Effector memory CD4-positive, alpha-beta T cell (primary cell): ENCODE results near the gene RAP1GAP.
A peak's percentile ranks its signal among the peaks of the same experiment; 100 is the strongest.

ENCODE experiments used
- DNase-seq, 3 donors: peaks; one replicate each; pipeline ENCODE4 v3.0.0-alpha.2; 2020
- H3K27ac ChIP-seq: 2 replicates; pipeline ENCODE4 v1.7.0; 2013; ENCODE audit warnings: mild to moderate bottlenecking, low read length, moderate library complexity; ENCODE audit not compliant: insufficient read depth, poor library complexity, severe bottlenecking
- H3K27me3 ChIP-seq: replicated peaks from 2 replicates; pipeline ENCODE4 v1.7.0; 2013; ENCODE audit warnings: mild to moderate bottlenecking, low read length; ENCODE audit not compliant: insufficient read depth, control insufficient read depth, poor library complexity, severe bottlenecking
- H3K36me3 ChIP-seq: 2 replicates; pipeline ENCODE4 v1.7.0; 2013; ENCODE audit warnings: mild to moderate bottlenecking, low read length, moderate library complexity; ENCODE audit not compliant: control insufficient read depth, insufficient read depth
- H3K4me1 ChIP-seq: 2 replicates; pipeline ENCODE4 v1.7.0; 2013; ENCODE audit warnings: low read length, mild to moderate bottlenecking; ENCODE audit not compliant: control insufficient read depth, insufficient read depth, poor library complexity, severe bottlenecking
- H3K4me3 ChIP-seq: 2 replicates; pipeline ENCODE4 v1.7.0; 2013; ENCODE audit warnings: low read length, low read depth, mild to moderate bottlenecking; ENCODE audit not compliant: insufficient read depth, poor library complexity, severe bottlenecking
- H3K9me3 ChIP-seq: 2 replicates; pipeline ENCODE4 v1.7.0; 2013; ENCODE audit warnings: mild to moderate bottlenecking, low read length, moderate library complexity; ENCODE audit not compliant: control insufficient read depth
- total RNA-seq, 3 donors: gene quantifications; one replicate each; lab custom pipeline; 2026; lab: John Stamatoyannopoulos, UW

Gene RAP1GAP
- total RNA-seq, result 0.17 to 0.77 (median 0.35) reads per million in 3 donors

DNA sequence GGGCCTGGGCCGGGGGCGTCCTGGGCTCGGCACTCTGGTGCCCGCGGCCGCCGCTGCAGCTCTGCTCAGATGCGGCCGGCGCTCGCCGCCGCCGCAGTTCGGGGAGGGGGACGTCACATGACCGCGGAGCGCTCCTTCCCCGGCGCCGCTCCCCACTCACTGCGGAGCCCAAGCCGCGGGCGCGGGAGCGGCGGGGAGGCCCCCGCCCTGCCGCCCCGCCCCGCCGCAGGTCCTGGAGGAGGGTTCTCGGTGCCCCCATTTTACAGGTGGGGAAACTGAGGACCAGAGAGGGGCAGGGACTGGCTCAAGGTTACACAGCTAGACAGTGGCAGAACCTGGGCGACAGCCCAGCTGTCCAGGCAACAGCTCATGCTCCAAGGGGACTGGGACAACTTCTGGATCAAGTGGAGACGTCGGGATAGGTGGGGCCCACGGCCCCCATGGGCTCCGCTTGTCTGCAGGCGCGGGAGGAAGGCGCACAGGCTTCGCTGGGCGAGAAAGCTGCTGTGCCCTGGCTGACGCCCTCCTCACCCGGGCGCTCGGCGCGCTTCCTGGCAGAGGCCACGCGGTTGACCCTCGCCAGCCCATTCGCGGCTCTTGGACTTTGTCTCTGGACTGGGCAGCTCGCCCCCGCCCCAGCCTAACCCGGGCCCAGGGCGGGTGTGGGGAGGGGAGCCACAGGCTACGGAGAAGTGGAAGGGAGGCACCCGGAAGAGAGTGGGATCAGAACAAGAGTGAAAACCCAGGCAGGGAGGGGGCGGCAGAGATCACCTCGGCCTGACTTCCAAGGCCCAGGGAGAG is at the start of gene RAP1GAP:
Gene RAP1GAP (minus strand): TSS at position 100 of the 801 bp plus-strand sequence. CDS start 49,325 bp downstream, outside the sequence.
- Histone ChIP-seq H3K4me3 (peak within 1 kb of the TSS; percentile 50), H3K4me1 (peaks cover 17% of the 10 kb centered on the region), H3K9me3 (no peaks in the 10 kb centered on the region), H3K27ac (no peak within 1 kb of the TSS), H3K36me3 (no peaks in the 10 kb centered on the region), H3K27me3 (peaks cover 18% of the 10 kb centered on the region)
- peak in 1 of 3 donors; percentile 17 for DNase-seq

DNA sequence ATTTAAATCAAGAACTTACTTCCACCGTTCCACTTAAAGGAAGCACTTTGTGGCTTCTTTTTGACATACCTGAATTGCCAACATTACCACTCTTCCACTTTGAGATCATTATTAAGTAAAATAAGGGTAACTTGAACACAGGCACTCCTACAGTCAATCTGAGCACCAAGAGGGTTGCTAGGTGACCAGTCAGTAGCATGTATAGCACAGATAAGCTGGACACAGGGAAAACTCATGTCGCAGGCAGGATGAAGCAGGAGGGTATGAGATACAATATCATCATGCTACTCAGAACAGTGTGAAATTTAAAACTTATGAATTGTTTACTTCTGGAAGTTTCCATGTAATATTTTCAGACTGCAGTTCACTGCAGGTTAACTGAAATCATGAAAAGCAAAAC is 47.0 kb upstream of the RAP1GAP start:
- H3K4me1 ChIP-seq, result no peaks in the 10 kb centered on the region
- DNase-seq, result no peak
- no peaks in the 10 kb centered on the region for H3K9me3 ChIP-seq
- H3K27ac ChIP-seq, result no peak overlapping the region
- H3K27me3 ChIP-seq, result no peaks in the 10 kb centered on the region
- H3K36me3 ChIP-seq, result peaks cover 63% of the 10 kb centered on the region
- H3K4me3 ChIP-seq, result no peak overlapping the region

- Histone ChIP-seq H3K4me1 (no peaks in the 10 kb centered on the region), H3K27ac (no peak overlapping the region), H3K27me3 (no peaks in the 10 kb centered on the region), H3K36me3 (peaks cover 37% of the 10 kb centered on the region), H3K9me3 (no peaks in the 10 kb centered on the region), H3K4me3 (no peak overlapping the region)
- no peak for DNase-seq
Observed at GRCh38 chr1:21707891-21708290, 38.7 kb upstream of the RAP1GAP start.

DNA sequence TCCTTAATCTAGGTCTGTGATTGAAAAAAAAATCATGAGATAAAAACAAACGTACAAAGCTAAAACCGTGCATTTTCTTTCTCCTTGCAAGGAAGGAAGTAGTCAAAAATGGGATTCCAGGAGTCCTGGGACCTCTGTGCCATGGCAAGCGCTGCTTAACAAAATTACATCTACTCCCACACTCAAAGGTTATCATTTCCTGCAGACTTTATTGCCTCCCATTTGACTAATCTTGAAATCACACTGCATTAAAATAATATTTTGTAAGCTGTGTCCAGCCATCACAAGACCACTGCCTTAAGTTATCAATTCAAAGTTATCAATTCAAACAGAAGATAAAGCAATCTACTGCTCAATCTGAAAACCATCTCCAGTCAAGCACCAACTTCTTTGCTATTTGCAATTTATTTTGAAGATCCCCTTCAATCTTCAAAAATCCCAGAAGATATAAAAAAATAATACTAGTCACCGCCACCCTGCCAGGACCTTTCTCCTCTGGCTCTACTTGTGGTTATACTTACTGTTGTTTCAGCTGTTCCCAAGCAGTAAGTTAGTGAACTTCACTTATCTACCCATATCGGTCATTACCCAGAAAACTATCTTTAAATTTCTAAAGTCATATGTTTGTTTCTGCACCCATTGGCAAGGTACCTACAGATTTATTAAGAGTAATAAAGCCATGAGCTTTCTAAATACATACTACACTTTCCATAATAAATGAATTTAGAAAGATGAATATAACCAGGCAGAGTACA is 38.1 kb upstream of the RAP1GAP start:
- Histone ChIP-seq H3K9me3 (no peaks in the 10 kb centered on the region), H3K27ac (no peak overlapping the region), H3K4me3 (no peak overlapping the region), H3K4me1 (no peaks in the 10 kb centered on the region), H3K36me3 (peaks cover 43% of the 10 kb centered on the region), H3K27me3 (no peaks in the 10 kb centered on the region)
- no peak for DNase-seq

- Histone ChIP-seq H3K4me3 (no peak overlapping the region), H3K27me3 (no peaks in the 10 kb centered on the region), H3K36me3 (peaks cover 46% of the 10 kb centered on the region), H3K27ac (no peak overlapping the region), H3K9me3 (no peaks in the 10 kb centered on the region), H3K4me1 (no peaks in the 10 kb centered on the region)
- no peak for DNase-seq
Observed at GRCh38 chr1:21706151-21706835, 37.1 kb upstream of the RAP1GAP start.

- Histone ChIP-seq H3K4me1 (no peaks in the 10 kb centered on the region), H3K27me3 (no peaks in the 10 kb centered on the region), H3K4me3 (no peak overlapping the region), H3K27ac (no peak overlapping the region), H3K9me3 (no peaks in the 10 kb centered on the region), H3K36me3 (peaks cover 51% of the 10 kb centered on the region)
- no peak for DNase-seq
Observed at GRCh38 chr1:21705303-21705980, 36.3 kb upstream of the RAP1GAP start.

- H3K4me3 ChIP-seq, result no peak overlapping the region
- H3K27me3 ChIP-seq, result no peaks in the 10 kb centered on the region
- no peak overlapping the region for H3K27ac ChIP-seq
- no peaks in the 10 kb centered on the region for H3K4me1 ChIP-seq
- no peak for DNase-seq
- peaks cover 59% of the 10 kb centered on the region for H3K36me3 ChIP-seq
- H3K9me3 ChIP-seq, result no peaks in the 10 kb centered on the region
Observed at GRCh38 chr1:21704145-21704544, 35.0 kb upstream of the RAP1GAP start.

GRCh38 chr1:21703318-21703963 is 34.3 kb upstream of the RAP1GAP start:
- Histone ChIP-seq H3K27ac (no peak overlapping the region), H3K27me3 (no peaks in the 10 kb centered on the region), H3K4me1 (no peaks in the 10 kb centered on the region), H3K4me3 (no peak overlapping the region), H3K36me3 (peaks cover 59% of the 10 kb centered on the region), H3K9me3 (no peaks in the 10 kb centered on the region)
- DNase-seq, result no peak

- no peaks in the 10 kb centered on the region for H3K27me3 ChIP-seq
- no peak overlapping the region for H3K27ac ChIP-seq
- no peaks in the 10 kb centered on the region for H3K9me3 ChIP-seq
- DNase-seq, result no peak
- no peaks in the 10 kb centered on the region for H3K4me1 ChIP-seq
- H3K36me3 ChIP-seq, result peaks cover 58% of the 10 kb centered on the region
- H3K4me3 ChIP-seq, result no peak overlapping the region
Observed at GRCh38 chr1:21702780-21703179, 33.6 kb upstream of the RAP1GAP start.
